Naive thymus-derived CD4-positive, alpha-beta T cell (primary cell): ENCODE data around the gene SLC7A6OS. TPM values are rescaled to one million over a fixed set of nuclear protein-coding genes. Genes with fewer than 3 reads are reported as not detected.

ENCODE experiments used
- ATAC-seq: fragments of 150-1000 bp; cut with Tn5 transposase; 2 replicates; pipeline ENCODE4 v1.10.0; 2021; ENCODE audit warnings: mild to moderate bottlenecking, moderate library complexity
- CTCF ChIA-PET: fragments of 350-600 bp; sonication (Branson Sonifier 250); formaldehyde crosslinking; loops from one replicate; lab custom pipeline; 2021; ENCODE audit warnings: antibody characterized with exemption; lab: Charles Lee
- POLR2A ChIA-PET: fragments of 350-600 bp; sonication (Branson Sonifier 250); formaldehyde crosslinking; loops from one replicate; lab custom pipeline; 2021; ENCODE audit warnings: antibody characterized with exemption, inconsistent platforms; lab: Charles Lee
- DNase-seq, 9 donors: peaks; one replicate each; pipeline versions ENCODE4 v3.0.0 to v3.0.0-alpha.2; 2020 to 2022; ENCODE audit warnings: mixed read lengths in 1 of 9
- H3K27ac ChIP-seq: one replicate; pipeline ENCODE4 v1.7.0; 2013; ENCODE audit warnings: mild to moderate bottlenecking, low read depth, low read length, moderate library complexity
- H3K27me3 ChIP-seq, 2 donors: one replicate each; pipeline ENCODE4 v1.7.0; 2013; ENCODE audit warnings: low read length in 2 of 2, mild to moderate bottlenecking in 2 of 2, moderate library complexity in 2 of 2; ENCODE audit not compliant: control insufficient read depth in 2 of 2, insufficient read depth in 2 of 2
- H3K36me3 ChIP-seq, 3 experiments: 1 replicate in 2 of 3; 2 replicates in 1 of 3; pipeline ENCODE4 v1.7.0; 2013; ENCODE audit warnings: low read length in 3 of 3, mild to moderate bottlenecking in 3 of 3, moderate library complexity in 1 of 3; ENCODE audit not compliant: insufficient read depth in 3 of 3, control insufficient read depth in 2 of 3
- H3K4me1 ChIP-seq, 2 donors: one replicate each; pipeline ENCODE4 v1.7.0; 2013; ENCODE audit warnings: low read length in 2 of 2, mild to moderate bottlenecking in 2 of 2, moderate library complexity in 1 of 2; ENCODE audit not compliant: control insufficient read depth in 2 of 2, insufficient read depth in 2 of 2
- H3K4me3 ChIP-seq: 2 replicates; pipeline ENCODE4 v1.7.0; 2013; ENCODE audit warnings: mild to moderate bottlenecking, low read length
- H3K9me3 ChIP-seq, 3 experiments: 1 replicate in 2 of 3; 2 replicates in 1 of 3; pipeline ENCODE4 v1.7.0; 2013; ENCODE audit warnings: low read length in 3 of 3; ENCODE audit not compliant: control insufficient read depth in 2 of 3
- H3K27ac Mint-ChIP-seq, 9 donors: one replicate each; pipeline ENCODE4 v1.8.0; 2020 to 2022; ENCODE audit warnings: mixed read lengths in 9 of 9, mild to moderate bottlenecking in 8 of 9, moderate library complexity in 5 of 9, inconsistent platforms in 2 of 9
- H3K27me3 Mint-ChIP-seq, 5 donors: one replicate each; pipeline ENCODE4 v1.8.0; 2021 to 2022; ENCODE audit warnings: mixed read lengths in 5 of 5, mild to moderate bottlenecking in 1 of 5
- H3K36me3 Mint-ChIP-seq, 5 donors: one replicate each; pipeline ENCODE4 v1.8.0; 2020 to 2022; ENCODE audit warnings: mixed read lengths in 5 of 5, mild to moderate bottlenecking in 3 of 5, inconsistent platforms in 1 of 5
- H3K4me1 Mint-ChIP-seq, 7 donors: one replicate each; pipeline ENCODE4 v1.8.0; 2020 to 2022; ENCODE audit warnings: mixed read lengths in 7 of 7, mild to moderate bottlenecking in 3 of 7, inconsistent platforms in 1 of 7
- H3K4me3 Mint-ChIP-seq, 10 donors: one replicate each; pipeline ENCODE4 v1.8.0; 2020 to 2022; ENCODE audit warnings: mild to moderate bottlenecking in 10 of 10, mixed read lengths in 10 of 10, moderate library complexity in 6 of 10, inconsistent platforms in 2 of 10
- H3K9me3 Mint-ChIP-seq, 11 donors: one replicate each; pipeline ENCODE4 v1.8.0; 2020 to 2022; ENCODE audit warnings: mixed read lengths in 11 of 11, mild to moderate bottlenecking in 4 of 11, inconsistent platforms in 1 of 11, moderate library complexity in 1 of 11
- intact Hi-C, 2 donors: fragments of 100-400 bp; cut with micrococcal nuclease; formaldehyde crosslinking; loops; one replicate each; pipeline ENCODE4 v1.15.1; 2023
- polyA plus RNA-seq, 2 donors: library from polyadenylated mRNA; unstranded; fragments of 300-500 nt; fragmentation: Illumina TruSeq; gene quantifications; one replicate each; pipeline ENCODE4 v1.2.3, GENCODE V29; 2021
- total RNA-seq, 6 experiments: library from RNA in 5 of 6; stranded (reverse) in 5 of 6; gene quantifications; 1 replicate in 5 of 6; 2 replicates in 1 of 6; pipeline ENCODE4 v1.2.3 and lab custom pipeline; 2021 to 2026

SLC7A6OS gene
- total and polyA plus RNA-seq, 7 experiments from 2014 or later, result 22.1 to 50.3 (median 34.8) TPM

DNA sequence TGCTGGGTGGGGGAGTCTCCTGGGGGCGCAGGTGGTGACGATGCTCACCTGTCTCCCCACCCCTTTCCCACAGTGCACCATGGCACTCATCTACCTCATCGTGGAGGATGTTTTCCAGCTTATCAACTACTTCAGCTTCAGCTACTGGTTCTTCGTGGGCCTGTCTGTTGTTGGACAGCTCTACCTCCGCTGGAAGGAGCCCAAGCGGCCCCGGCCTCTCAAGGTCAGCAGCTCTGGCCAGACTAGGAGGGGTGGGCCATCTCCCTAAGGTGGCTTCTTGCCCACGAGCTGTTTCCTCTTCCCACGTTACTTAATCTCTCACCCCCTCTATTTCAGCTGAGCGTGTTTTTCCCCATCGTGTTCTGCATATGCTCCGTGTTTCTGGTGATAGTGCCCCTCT is 14.5 kb downstream of the SLC7A6OS start:
- H3K4me3 ChIP-seq, result no peak overlapping the region
- H3K9me3 ChIP-seq, result no peaks in the 10 kb centered on the region
- peak overlapping the region; percentile 34 for H3K27ac ChIP-seq
- ATAC-seq (no peak), DNase-seq (no peak)
- Mint-ChIP-seq H3K27ac (peak overlapping the region in 6 of 9 donors; percentile 48 to 84 (median 80)), H3K4me3 (no peak overlapping the region), H3K9me3 (no peaks in the 10 kb centered on the region), H3K36me3 (peaks cover 9 to 66% (median 38%) of the 10 kb centered on the region in 5 donors), H3K4me1 (peaks cover 28 to 83% (median 61%) of the 10 kb centered on the region in 7 donors), H3K27me3 (no peaks in the 10 kb centered on the region)
- ChIA-PET CTCF (interaction anchor here (0.8 to 27.4 kb wide), 4 partner anchors 14 to 55 kb away, joined by 3 to 317 read pairs (median 4); partner anchors contain the start of genes PRMT7, SLC7A6 and SLC7A6OS), POLR2A (interaction anchor here (0.8 to 4.8 kb wide), 4 partner anchors 8 to 15 kb away, joined by 3 to 25 read pairs (median 8); partner anchors contain the start of genes PRMT7 and SLC7A6OS)
- intact Hi-C loops, result no loop called here
- H3K4me1 ChIP-seq, result peaks cover 13 to 21% of the 10 kb centered on the region in 2 donors
- H3K27me3 ChIP-seq, result no peaks in the 10 kb centered on the region
- H3K36me3 ChIP-seq, result peaks cover 22 to 97% (median 34%) of the 10 kb centered on the region in 3 experiments

DNA sequence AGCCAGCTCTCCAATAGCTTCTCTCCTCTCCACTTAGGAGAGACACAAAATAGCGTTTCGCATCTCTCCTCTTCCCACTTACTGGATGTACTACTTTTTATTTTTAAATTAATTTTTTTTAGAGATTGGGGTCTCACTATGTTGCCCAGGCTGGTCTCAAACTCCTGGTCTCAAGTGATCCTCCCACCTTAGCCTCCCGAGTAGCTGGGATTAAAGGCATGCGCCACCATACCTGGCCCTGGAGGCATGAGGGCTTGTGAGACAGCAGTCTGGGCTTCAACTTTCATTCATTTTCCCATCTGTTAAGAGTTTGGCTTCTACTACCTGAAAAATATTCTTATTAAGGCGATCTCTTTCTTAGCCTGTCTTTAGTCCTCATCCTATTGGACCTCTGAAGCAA is 18.3 kb downstream of the SLC7A6OS start:
- Mint-ChIP-seq H3K27ac (peak overlapping the region; percentile 84 to 95 (median 90)), H3K4me1 (peaks cover 58 to 90% (median 76%) of the 10 kb centered on the region in 7 donors), H3K9me3 (no peaks in the 10 kb centered on the region), H3K27me3 (no peaks in the 10 kb centered on the region), H3K36me3 (peaks cover 15 to 61% (median 48%) of the 10 kb centered on the region in 5 donors), H3K4me3 (peak overlapping the region; percentile 18 to 87 (median 78))
- POLR2A ChIA-PET, result interaction anchor here (1.1 to 13.7 kb wide), 5 partner anchors 8 to 55 kb away, joined by 3 to 531 read pairs (median 25); partner anchors contain the start of genes PRMT7, SLC7A6 and SLC7A6OS
- intact Hi-C loops, result loop anchor here in 1 of 2 donors (5.0 kb wide), 1 partner anchor 35 kb away; no protein-coding TSS in a partner anchor
- Histone ChIP-seq H3K9me3 (no peaks in the 10 kb centered on the region), H3K27ac (peak overlapping the region; percentile 68), H3K36me3 (peaks cover 16 to 71% (median 29%) of the 10 kb centered on the region in 3 experiments), H3K4me1 (peaks cover 50 to 57% of the 10 kb centered on the region in 2 donors), H3K4me3 (no peak overlapping the region), H3K27me3 (no peaks in the 10 kb centered on the region)
- no peak for DNase-seq
- ATAC-seq, result no peak
- CTCF ChIA-PET, result interaction anchor here (0.6 to 27.4 kb wide), 2 partner anchors 31 to 36 kb away, joined by 3 to 317 read pairs; partner anchors contain the start of gene SLC7A6

DNA sequence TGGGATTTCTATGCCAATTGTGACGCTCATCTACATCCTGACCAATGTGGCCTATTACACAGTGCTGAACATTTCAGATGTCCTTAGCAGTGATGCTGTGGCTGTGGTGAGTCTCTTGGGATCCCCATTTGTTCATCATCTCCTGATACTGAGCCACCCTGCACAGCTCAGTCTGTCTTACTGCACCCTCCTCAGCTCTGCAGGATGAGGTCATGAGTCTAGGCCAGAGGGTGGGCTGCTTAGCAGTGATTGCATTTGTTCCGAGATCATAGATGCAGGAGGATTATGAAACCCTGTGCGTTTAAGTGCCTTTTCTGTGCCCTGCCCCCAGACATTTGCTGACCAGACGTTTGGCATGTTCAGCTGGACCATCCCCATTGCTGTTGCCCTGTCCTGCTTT is 19.5 kb downstream of the SLC7A6OS start:
- ChIA-PET POLR2A (interaction anchor here (0.9 to 13.7 kb wide), 7 partner anchors 9 to 206 kb away, joined by 3 to 531 read pairs (median 4); partner anchors contain the start of genes NFATC3, PLA2G15, PRMT7 and SLC7A6), CTCF (interaction anchor here (1.0 to 27.4 kb wide), 4 partner anchors 9 to 30 kb away, joined by 3 to 317 read pairs (median 5); partner anchors contain the start of gene SLC7A6)
- Histone ChIP-seq H3K27me3 (no peaks in the 10 kb centered on the region), H3K27ac (peak overlapping the region; percentile 68), H3K4me3 (no peak overlapping the region), H3K4me1 (peaks cover 62 to 69% of the 10 kb centered on the region in 2 donors), H3K36me3 (peaks cover 7 to 59% (median 18%) of the 10 kb centered on the region in 3 experiments), H3K9me3 (no peaks in the 10 kb centered on the region)
- no peak for DNase-seq
- Mint-ChIP-seq H3K9me3 (peaks cover 0 to 3% (median 0%) of the 10 kb centered on the region in 11 donors), H3K27ac (peak overlapping the region; percentile 84 to 95 (median 90)), H3K27me3 (no peaks in the 10 kb centered on the region), H3K4me1 (peaks cover 64 to 95% (median 81%) of the 10 kb centered on the region in 7 donors), H3K4me3 (peak overlapping the region; percentile 5 to 87 (median 78)), H3K36me3 (peaks cover 15 to 60% (median 45%) of the 10 kb centered on the region in 5 donors)
- ATAC-seq, result no peak
- intact Hi-C loops, result loop anchor here in 1 of 2 donors (5.0 kb wide), 1 partner anchor 36 kb away; no protein-coding TSS in a partner anchor

DNA sequence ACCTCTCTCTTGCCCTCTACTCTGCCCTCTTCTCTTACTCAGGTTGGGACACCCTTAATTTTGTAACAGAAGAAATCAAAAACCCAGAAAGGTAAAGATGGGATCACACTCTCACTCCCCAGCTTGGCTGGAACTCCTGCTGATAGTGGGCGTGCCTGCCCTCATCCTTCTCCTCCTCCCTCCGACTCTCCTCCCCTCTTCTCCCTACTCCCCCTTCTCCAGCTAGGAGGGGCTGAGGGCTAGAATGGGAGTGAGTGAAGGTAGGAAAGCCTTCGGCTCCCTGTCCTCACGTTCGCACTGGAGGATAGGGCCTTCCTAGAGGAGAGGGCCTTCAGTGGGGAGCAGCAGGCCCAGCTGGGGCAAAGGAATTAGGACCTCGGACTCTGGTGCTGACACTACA is 20.3 kb downstream of the SLC7A6OS start:
- Histone ChIP-seq H3K4me1 (peaks cover 69 to 77% of the 10 kb centered on the region in 2 donors), H3K27me3 (no peaks in the 10 kb centered on the region), H3K27ac (peak overlapping the region; percentile 68), H3K9me3 (no peaks in the 10 kb centered on the region), H3K36me3 (peaks cover 5 to 51% (median 12%) of the 10 kb centered on the region in 3 experiments), H3K4me3 (peak overlapping the region; percentile 2)
- Mint-ChIP-seq H3K4me1 (peaks cover 66 to 96% (median 85%) of the 10 kb centered on the region in 7 donors), H3K27me3 (no peaks in the 10 kb centered on the region), H3K4me3 (peak overlapping the region; percentile 43 to 87 (median 74)), H3K27ac (peak overlapping the region; percentile 84 to 95 (median 90)), H3K9me3 (peaks cover 0 to 4% (median 0%) of the 10 kb centered on the region in 11 donors), H3K36me3 (peaks cover 15 to 56% (median 47%) of the 10 kb centered on the region in 5 donors)
- intact Hi-C loops, result loop anchor here in 1 of 2 donors (5.0 kb wide), 1 partner anchor 37 kb away; no protein-coding TSS in a partner anchor
- ATAC-seq, result no peak
- DNase-seq, result no peak
- CTCF ChIA-PET, result interaction anchor here (0.5 to 27.4 kb wide), 5 partner anchors 10 to 29 kb away, joined by 3 to 317 read pairs (median 4); partner anchors contain the start of genes PRMT7, SLC7A6 and SLC7A6OS
- POLR2A ChIA-PET, result interaction anchor here (1.3 to 13.7 kb wide), 4 partner anchors 9 to 45 kb away, joined by 3 to 531 read pairs (median 66); partner anchors contain the start of genes PLA2G15, PRMT7, SLC7A6 and SLC7A6OS

DNA sequence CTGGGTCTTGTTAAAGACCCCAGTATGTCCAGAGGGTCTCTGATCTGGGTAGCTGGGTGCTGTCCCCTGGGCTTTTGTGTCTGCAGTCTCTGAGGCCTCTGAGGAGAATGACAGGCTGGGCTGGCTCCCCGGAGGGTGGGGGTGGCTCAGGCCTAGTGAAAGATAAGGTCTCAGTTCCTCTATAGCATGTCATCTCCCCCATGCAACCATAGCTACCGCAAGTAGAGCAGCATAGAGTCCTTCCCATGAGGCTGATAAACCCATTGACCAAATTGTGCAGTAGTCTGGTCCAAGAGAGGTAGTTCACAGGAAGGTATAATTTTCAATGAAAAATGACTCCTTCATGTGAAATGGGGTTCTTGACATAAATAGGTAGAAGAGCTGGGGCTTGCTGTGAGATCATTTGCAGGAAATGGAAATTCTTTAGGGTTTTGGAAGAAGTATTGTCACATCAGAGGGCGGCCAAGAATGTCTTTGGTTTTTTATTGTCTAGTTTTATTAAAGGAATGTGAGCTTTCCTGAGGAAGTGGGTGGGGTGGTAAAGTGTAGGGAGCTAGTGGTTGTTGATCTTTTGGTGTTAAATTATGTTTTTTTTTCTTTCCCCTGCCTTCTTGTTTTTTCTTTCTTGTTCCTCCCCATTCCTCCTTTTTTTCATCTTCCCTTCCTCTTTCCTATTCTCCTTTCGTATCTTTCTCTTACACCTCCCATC is 21.0 kb downstream of the SLC7A6OS start:
- intact Hi-C loops, result loop anchor here (1.0 to 10.0 kb wide), 5 partner anchors 9 to 725 kb away; partner anchors contain the start of gene CTCF (in 1 of the 2)
- no peaks in the 10 kb centered on the region for H3K27me3 ChIP-seq
- Mint-ChIP-seq H3K4me1 (peaks cover 70 to 97% (median 87%) of the 10 kb centered on the region in 7 donors), H3K36me3 (peaks cover 15 to 58% (median 47%) of the 10 kb centered on the region in 5 donors), H3K9me3 (peaks cover 0 to 4% (median 0%) of the 10 kb centered on the region in 11 donors), H3K4me3 (peak overlapping the region; percentile 43 to 87 (median 68)), H3K27ac (peak overlapping the region; percentile 84 to 95 (median 90)), H3K27me3 (no peaks in the 10 kb centered on the region)
- peak in 6 of 9 donors; percentile 20 to 57 (median 52) for DNase-seq
- peaks cover 1 to 44% (median 8%) of the 10 kb centered on the region in 3 experiments for H3K36me3 ChIP-seq
- peak overlapping the region; percentile 2 for H3K4me3 ChIP-seq
- no peaks in the 10 kb centered on the region for H3K9me3 ChIP-seq
- peak; percentile 75 for ATAC-seq
- CTCF ChIA-PET, result interaction anchor here (0.5 to 27.4 kb wide), 8 partner anchors 17 to 47 kb away, joined by 3 to 317 read pairs (median 5); partner anchors contain the start of genes PRMT7, SLC7A6 and SLC7A6OS
- H3K4me1 ChIP-seq, result peaks cover 76 to 83% of the 10 kb centered on the region in 2 donors
- H3K27ac ChIP-seq, result peak overlapping the region; percentile 68
- POLR2A ChIA-PET, result interaction anchor here (0.6 to 13.7 kb wide), 5 partner anchors 9 to 288 kb away, joined by 3 to 531 read pairs (median 43); partner anchors contain the start of genes PRMT7, SLC7A6 and SLC7A6OS
